Right lung (tissue), 5 donors: ENCODE results near the gene EDN3. TPM values are rescaled to one million over a fixed set of nuclear protein-coding genes. Genes with fewer than 3 reads are reported as not detected.

Experiments
- DNase-seq, 2 donors: peaks; one replicate each; pipeline ENCODE4 v3.0.0-alpha.2; 2013
- polyA plus RNA-seq, 5 donors: library from polyadenylated mRNA; unstranded; fragments of 120-200 nt; gene quantifications; one replicate each; pipeline versions ENCODE4 v1.2.1 to v1.2.3, GENCODE V29; 2013; ENCODE audit warnings: inconsistent platforms in 1 of 5, low replicate concordance in 1 of 5; ENCODE audit not compliant: insufficient read length in 5 of 5, insufficient read depth in 1 of 5

EDN3 gene
- polyA plus RNA-seq, 5 donors: 9.9 to 28.8 (median 25.4) TPM

DNA sequence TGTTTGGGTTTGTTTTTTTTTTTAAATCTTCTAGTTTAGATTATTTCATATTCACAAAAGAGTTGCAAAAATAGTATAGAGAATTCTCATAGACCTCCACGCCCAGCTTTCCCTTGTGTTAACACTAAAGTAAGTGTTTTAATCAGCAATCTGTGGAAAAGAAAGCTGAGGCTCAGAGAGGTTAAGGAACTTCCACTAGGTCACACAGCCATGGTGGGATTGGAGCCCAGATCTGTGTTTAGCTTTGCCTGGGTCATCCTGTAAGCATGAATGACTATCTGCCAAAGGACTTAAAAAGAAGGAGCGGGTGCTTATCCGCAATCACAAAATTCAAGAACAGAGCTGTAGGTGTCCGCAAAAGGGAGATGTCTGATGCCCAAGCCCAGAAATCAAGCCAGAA, 60.5 kb downstream of the EDN3 start:
- no peak for DNase-seq

DNA sequence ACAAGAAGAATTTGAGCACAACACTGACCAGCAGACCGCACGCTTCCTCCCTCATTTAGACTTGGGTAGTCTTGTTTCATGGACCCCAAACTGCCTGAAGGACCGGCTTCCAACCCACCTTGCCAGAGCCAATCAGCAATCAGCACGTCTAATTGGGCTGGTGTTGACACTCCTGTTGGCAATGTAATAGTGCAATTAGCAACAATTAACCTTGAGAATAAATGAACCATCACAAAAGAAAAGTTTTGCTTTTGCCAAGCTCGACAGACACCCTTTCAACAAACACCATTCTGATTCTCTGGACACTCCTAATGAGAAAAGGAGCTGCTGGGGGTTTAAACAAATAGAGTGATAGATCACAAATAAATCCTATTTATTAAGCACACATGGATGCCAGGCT, 61.0 kb downstream of the EDN3 start:
- no peak for DNase-seq

DNA sequence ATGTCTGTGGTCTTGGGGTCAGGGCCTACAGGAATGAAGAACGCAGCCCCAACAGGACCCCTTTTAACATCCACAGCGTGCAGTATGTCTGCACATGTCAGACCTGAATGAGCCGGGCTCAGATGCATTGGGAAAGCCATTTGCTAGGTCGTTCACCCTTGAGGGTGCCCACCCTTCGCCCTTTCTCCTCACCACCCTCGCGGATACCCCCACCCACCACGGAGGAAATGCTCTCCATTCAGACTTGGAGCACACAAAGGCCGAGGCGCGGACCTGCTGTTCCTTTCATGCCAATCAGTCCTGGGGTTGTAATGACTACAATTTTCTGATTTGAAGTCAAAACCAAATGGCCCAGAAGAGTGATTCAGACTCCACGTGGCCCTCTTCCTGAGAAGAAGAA, 62.7 kb downstream of the EDN3 start:
- no peak for DNase-seq

DNA sequence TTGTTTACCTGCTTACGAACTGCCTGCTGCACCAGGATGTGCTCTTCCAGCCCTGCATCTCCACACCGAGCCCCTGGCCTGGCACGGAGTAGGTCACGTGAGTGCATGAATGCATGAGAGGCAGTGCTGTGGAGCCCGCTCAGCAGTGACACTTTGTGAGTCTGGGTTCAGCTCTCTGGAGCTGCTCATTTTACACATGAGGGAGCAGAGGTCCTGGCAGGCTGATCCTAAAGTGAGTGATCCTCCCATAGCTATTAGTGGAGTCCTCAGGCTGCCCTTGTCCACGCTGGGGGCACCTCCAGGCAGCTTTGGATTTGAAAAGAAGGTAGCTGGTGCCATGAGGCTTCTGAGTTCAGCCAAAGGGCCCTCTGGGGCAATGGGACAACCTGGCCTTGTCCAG, 64.2 kb downstream of the EDN3 start:
- no peak for DNase-seq

DNA sequence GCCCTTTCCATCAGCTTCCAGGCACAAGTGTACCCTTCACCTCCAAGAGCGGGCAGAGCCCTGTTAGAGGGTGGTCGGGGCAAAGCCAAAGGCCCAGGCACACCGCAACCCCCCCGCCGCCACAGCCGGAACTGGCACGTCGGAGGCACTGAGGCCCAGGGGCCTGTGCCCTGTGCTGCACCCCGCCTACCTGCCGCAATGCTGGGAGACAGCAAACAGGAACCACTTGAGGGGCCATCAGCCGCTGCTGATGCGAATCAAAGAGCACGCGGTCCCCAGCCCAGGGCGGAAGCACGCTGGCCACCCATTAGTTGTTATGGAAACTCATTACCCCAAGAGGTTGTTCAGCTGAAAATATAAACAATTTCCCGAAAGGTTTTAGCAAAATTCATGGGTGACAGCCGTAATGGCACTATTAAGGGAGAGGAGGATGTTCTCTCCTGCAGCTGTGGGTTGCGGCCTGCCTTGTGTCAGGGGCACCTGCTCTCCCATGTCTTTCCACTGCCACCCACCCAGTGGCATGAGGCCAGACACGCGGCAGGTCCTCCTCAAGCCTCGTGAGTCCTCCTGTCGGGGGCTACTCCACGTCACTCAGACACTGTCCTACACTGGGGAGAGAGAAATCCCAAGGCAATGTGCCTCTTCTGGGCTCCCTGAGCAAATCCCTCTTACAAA, 65.3 kb downstream of the EDN3 start:
- no peak for DNase-seq

DNA sequence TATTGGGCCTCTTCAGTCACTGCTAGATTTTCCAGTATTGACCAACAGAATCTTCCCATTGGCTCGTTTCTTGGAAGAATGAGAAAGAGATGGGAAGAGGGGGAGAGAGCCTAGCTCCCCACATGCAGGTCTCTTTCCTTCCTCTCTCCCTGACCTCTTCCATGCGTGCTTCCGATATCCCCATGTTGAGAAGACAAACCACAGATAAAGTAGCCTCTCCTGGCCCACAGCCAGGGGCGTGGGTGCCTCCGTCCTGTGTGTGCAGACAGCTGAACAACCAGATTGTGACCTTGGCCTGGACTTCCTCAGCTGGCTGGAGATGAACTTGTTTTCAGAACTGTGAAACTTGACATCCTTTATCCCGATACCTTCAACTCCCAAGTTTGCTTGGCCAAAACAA, 71.0 kb downstream of the EDN3 start:
- DNase-seq: no peak

DNA sequence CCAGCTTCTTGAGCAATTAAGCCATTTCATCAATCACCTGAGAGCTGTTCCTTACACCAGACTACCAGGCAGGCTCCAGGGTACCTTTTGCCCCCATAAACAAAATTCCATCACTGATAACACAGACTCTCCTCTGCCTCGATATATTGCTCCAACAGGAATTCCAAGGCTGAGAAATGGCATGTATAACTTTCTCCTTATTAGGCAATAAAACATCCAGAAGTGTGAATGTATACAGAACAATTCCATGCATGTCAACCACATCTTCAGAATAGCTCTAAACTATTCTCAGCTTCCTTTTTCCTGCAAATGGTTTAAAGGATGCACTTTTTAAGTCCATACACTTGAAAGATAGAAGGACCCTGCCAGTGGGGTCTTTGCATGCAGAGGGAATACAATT, 73.8 kb downstream of the EDN3 start:
- no peak for DNase-seq

DNA sequence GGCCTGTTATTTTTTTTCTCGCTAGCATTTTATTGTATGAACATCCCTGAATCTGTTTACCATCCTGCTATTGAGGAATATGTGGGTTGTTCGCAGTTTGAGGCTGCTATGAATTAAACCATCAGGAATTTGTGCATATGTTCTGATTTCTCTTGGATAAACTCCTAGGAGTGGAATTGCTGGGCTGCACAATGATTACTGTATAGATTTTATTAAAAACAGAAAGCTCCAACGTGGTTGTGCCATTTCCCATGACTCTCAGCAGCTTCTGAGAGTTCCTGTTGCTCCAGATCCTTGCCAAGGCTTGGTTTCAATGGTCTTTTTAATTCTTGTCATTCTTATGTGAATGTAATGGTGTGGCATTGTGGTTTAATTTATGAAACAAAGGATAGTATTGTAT, 75.1 kb downstream of the EDN3 start:
- DNase-seq: no peak

Other genes starting within 250 kb of the EDN3 start
- under 1 TPM; 0.13 to 0.15 (median 0.15) TPM for gene ZNF831, start 136.8 kb upstream of the EDN3 start, polyA plus RNA-seq